Measurements from ENCODE around the gene PRSS57.

The PRSS57 gene

DNA sequence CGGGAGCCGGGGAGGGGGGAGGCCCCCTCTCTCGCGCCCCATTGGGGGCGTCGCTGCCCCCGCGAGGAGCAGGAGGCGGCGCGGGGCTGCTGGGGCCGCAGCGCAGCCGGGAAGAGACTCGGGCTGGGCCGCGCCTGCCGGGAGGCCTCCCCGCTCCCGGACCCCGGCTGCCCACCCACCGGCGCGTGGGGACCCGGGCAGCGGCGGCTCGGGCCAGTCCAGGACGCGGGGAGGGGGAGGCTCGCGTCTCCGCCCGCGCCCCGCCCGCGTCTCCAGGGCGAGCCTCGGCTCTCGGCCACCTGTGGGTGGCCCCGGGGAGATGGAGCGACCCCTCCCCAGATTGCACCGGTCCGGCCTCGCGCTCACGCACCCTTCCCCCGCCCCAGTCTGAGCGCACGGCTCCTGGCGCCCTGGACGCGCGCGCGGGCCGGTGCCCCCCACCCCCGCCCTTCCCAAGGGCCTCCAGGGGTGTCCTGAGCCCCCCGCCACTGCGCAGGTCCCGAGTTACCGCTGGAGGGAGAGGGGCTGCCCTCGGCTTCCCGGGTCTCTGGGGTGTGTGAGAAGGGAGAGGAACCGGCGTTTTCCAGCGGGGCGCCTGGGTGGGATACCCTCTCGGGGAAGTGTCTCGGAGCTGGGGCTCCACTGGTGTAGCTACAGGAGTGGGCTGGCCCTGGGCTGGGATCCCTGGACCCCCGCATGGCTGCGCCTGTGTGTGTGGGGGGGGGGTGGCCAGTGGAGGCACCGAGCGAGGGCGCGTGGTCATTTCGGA is 14.1 kb upstream of the PRSS57 start:
- Histone ChIP-seq H3K79me2 (ENCODE audit: control insufficient read depth, low read length) (no peaks in the 10 kb centered on the region), H3F3A (ENCODE audit: control insufficient read depth, insufficient read depth) (no peaks in the 10 kb centered on the region), H3K9me3 (ENCODE audit: control insufficient read depth, insufficient read depth, low read length) (no peaks in the 10 kb centered on the region), H3K9me2 (replicated peaks; ENCODE audit: control insufficient read depth, low read length) (no peaks in the 10 kb centered on the region), H3K36me3 (ENCODE audit: control insufficient read depth, low read length) (no peaks in the 10 kb centered on the region), H3K4me2 (ENCODE audit: low read length) (no peak overlapping the region), H3K4me1 (ENCODE audit: control insufficient read depth, low read length) (peaks cover under 1% of the 10 kb centered on the region; the same call in 1 of the 2 replicates), H3K27ac (ENCODE audit: low read depth, low read length) (no peak overlapping the region), H4K20me1 (ENCODE audit: control insufficient read depth, insufficient read depth, low read depth, low read length) (no peaks in the 10 kb centered on the region), H3K27me3 (ENCODE audit: control insufficient read depth, low read length) (0 out of 2 replicates have a peak, but pooled peaks cover 4% of the 10 kb centered on the region), H3K4me3 (ENCODE audit: low read length) (no peak overlapping the region)
- TF ChIP-seq CTCF (IDR thresholded peaks at IDR 0.05; ENCODE audit: low read depth, low read length, poor library complexity, severe bottlenecking) (no peak), EZH2phosphoT487 (IDR thresholded peaks at IDR 0.05; ENCODE audit: borderline replicate concordance, low read length) (no peak)

DNA sequence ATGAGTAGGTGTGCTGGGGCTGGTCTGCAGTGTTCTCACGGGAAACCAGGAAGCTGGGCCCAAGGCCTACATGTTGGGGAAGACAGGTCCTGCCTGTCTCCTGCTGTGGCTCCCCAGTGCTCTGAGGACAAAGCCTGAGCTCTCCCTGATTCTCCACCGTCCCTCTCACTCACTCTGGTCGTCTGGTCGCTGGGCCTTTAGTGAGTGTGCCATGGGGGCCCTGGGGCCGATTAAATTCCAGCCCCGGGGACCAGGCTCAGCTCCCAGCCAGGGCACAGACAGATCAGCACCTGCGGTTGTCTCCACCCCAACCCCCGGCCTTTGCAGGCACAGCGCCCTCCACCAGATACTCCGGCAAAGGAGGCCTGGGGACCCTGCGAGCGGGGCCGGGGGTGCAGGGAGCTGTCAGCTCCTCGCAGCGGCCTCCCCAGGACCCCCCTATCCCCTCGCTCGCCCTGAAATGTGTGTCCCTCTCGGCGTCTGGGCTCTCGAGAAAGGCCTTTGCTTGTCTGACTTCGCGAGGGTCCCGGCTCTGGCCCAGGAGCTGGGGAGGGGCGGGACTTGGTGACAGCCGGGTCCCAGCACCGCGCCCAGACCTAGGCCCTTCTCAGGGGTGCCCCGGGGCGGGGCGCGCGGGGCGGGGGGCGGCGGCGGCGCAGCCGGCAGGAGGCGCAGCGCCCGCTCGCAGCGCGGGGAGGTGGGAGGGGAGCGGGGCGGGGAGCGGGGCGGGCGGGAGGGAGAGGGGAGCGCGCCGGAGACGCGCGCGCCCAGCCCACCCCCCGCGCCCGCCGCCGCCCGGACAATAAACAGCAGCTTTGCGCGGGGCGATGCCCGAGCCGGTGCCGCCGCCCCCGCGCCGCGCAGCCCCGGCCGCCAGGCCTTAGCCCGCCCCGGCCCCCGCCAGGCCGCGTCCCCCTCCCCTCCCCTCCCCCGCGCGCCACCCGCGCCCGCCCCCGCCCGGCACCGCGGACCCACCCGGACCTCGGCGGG is 13.2 kb upstream of the PRSS57 start, which contains the start of gene PALM:
Gene PALM, plus strand, starts transcription at position 782 of the 990 bp plus-strand sequence. CDS start 212 bp downstream, outside the sequence.
- Histone ChIP-seq H3K27me3 (ENCODE audit: control insufficient read depth, low read length) (0 out of 2 replicates have a peak, but pooled peaks cover 4% of the 10 kb centered on the region), H3K4me2 (ENCODE audit: low read length) (no peak within 1 kb of the TSS), H3K4me3 (ENCODE audit: low read length) (no peak within 1 kb of the TSS), H4K20me1 (ENCODE audit: control insufficient read depth, insufficient read depth, low read depth, low read length) (no peaks in the 10 kb centered on the region), H3K4me1 (ENCODE audit: control insufficient read depth, low read length) (peaks cover 6% of the 10 kb centered on the region), H3K27ac (ENCODE audit: low read depth, low read length) (no peak within 1 kb of the TSS), H3K9me3 (ENCODE audit: control insufficient read depth, insufficient read depth, low read length) (no peaks in the 10 kb centered on the region), H3K36me3 (ENCODE audit: control insufficient read depth, low read length) (no peaks in the 10 kb centered on the region), H3K9me2 (replicated peaks; ENCODE audit: control insufficient read depth, low read length) (no peaks in the 10 kb centered on the region), H3F3A (ENCODE audit: control insufficient read depth, insufficient read depth) (no peaks in the 10 kb centered on the region), H3K79me2 (ENCODE audit: control insufficient read depth, low read length) (no peaks in the 10 kb centered on the region)
- TF ChIP-seq EZH2phosphoT487 (IDR thresholded peaks at IDR 0.05; ENCODE audit: borderline replicate concordance, low read length), result no peak
- no peak for TF ChIP-seq CTCF (IDR thresholded peaks at IDR 0.05; ENCODE audit: low read depth, low read length, poor library complexity, severe bottlenecking)

- Histone ChIP-seq H3K4me3 (ENCODE audit: low read length) (0 out of 2 replicates have a peak overlapping the region, but pooled peaks have one; percentile 24), H3K4me1 (ENCODE audit: control insufficient read depth, low read length) (peaks cover 11% of the 10 kb centered on the region), H3K79me2 (ENCODE audit: control insufficient read depth, low read length) (no peaks in the 10 kb centered on the region), H3K9me3 (ENCODE audit: control insufficient read depth, insufficient read depth, low read length) (no peaks in the 10 kb centered on the region), H3K27ac (ENCODE audit: low read depth, low read length) (no peak overlapping the region), H3K36me3 (ENCODE audit: control insufficient read depth, low read length) (no peaks in the 10 kb centered on the region), H4K20me1 (ENCODE audit: control insufficient read depth, insufficient read depth, low read depth, low read length) (no peaks in the 10 kb centered on the region), H3K4me2 (ENCODE audit: low read length) (peak overlapping the region; percentile 16; the same call in 1 of the 2 replicates), H3K27me3 (ENCODE audit: control insufficient read depth, low read length) (no peaks in the 10 kb centered on the region), H3K9me2 (replicated peaks; ENCODE audit: control insufficient read depth, low read length) (no peaks in the 10 kb centered on the region), H3F3A (ENCODE audit: control insufficient read depth, insufficient read depth) (no peaks in the 10 kb centered on the region)
- TF ChIP-seq EZH2phosphoT487 (IDR thresholded peaks at IDR 0.05; ENCODE audit: borderline replicate concordance, low read length), result no peak
- no peak for TF ChIP-seq CTCF (IDR thresholded peaks at IDR 0.05; ENCODE audit: low read depth, low read length, poor library complexity, severe bottlenecking)
Measured at GRCh38 chr19:704447-704741, 9.1 kb upstream of the PRSS57 start.
